GM19099 (cell line): ENCODE measurements around the gene ACTR8.

Experiments used
- POLR2A ChIP-seq: IDR thresholded peaks from 3 replicates; pipeline ENCODE4 v1.6.1; 2011; ENCODE audit warnings: low read depth; ENCODE audit not compliant: insufficient read length; ENCODE audit errors: extremely low read depth

The ACTR8 gene

DNA sequence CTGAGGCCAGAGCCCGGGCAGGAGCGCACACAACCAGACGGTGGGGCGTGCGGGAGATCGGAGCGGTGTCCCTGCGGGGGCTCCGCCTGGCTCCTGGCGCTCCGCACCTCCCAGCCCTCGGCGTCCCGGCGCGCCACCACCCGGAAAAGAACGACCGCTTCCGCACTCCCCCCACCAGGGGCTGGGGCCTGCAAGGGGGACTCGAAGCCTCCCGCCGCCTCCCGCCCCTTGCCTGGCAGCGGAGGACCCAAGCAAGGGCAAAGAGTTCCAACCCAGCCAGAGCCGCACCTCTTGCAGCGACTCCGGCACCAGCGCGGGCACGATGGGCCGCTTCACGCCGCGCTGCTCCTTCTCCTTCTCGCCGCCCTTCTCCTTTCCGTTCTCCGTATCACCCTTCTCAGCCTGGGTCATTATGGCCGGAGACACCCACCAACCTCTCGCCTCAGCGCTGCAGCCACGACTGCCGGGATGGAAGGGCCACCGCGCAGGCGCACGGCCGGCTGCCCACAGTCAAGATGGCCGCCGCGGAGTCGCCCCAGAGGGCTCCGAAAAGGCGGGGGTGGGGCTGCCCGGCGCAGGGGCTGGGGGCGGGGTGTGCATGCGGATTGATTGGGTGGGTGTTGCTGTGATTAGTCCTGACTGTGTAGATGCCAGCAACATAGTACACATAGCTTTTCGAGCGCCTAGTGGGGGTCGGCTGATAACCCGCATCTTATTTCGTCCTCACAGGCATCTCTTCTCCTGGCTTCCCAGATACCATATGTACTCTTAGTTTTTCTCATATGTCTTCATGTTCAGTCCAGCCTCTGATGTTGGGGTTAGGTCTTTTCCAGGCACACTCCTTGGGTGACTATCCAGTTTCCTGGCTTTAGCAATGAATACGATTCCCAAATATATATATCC, at the start of gene ACTR8:
Gene ACTR8, minus strand, starts transcription at position 462 of the 903 bp plus-strand sequence. Its CDS starts 51 bp downstream, at position 411.
- TF ChIP-seq POLR2A = peak; percentile 88

DNA sequence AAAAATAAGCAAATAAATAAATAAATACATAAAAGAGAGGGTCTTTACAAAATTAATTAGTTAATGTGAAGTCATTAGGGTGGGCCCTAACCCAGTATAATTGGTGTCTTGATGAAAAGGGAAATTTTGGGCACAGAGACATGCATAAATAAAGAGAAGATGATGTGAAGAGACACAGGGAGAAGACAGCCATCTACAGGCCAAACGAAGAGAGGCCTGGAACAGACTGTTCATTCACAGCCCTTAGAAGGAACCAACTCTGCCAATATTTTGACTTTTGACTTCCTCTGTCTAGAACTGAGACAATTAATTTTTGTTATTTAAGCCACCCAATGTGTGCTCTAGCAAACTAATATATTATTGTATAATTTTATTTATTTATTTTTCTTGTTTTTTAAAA, 39.3 kb upstream of the ACTR8 start:
- no peak for TF ChIP-seq POLR2A

DNA sequence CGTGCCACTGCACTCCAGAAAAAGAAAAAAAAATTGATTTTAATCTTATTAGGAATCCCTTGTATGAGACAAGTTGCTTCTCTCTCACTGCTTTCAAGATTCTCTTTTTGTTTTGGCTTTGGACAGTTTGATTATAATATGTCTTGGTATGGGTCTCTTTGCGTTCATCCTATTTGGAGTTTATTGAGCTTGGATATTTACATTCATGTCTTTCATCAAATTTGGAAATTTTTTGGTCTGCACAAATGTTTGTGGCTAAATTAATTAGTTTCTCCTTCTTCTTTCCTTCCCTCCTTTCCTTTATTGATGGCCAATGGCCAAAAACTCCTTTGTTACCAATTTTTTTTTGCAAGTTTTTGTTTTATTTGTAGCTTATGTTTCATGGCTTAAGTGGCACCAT, 37.8 kb upstream of the ACTR8 start:
- no peak for TF ChIP-seq POLR2A

GRCh38 chr3:53913401-53913800, 31.4 kb upstream of the ACTR8 start:
- no peak for TF ChIP-seq POLR2A

- no peak for TF ChIP-seq POLR2A
Observed at GRCh38 chr3:53902711-53903110, 20.8 kb upstream of the ACTR8 start.

- TF ChIP-seq POLR2A = no peak
Observed at GRCh38 chr3:53902067-53902466, 20.1 kb upstream of the ACTR8 start.

- no peak for TF ChIP-seq POLR2A
Observed at GRCh38 chr3:53900666-53901331, 18.8 kb upstream of the ACTR8 start.

- no peak for TF ChIP-seq POLR2A
Observed at GRCh38 chr3:53899750-53900149, 17.8 kb upstream of the ACTR8 start.

- TF ChIP-seq POLR2A = no peak
Observed at GRCh38 chr3:53892286-53892637, 10.3 kb upstream of the ACTR8 start.

DNA sequence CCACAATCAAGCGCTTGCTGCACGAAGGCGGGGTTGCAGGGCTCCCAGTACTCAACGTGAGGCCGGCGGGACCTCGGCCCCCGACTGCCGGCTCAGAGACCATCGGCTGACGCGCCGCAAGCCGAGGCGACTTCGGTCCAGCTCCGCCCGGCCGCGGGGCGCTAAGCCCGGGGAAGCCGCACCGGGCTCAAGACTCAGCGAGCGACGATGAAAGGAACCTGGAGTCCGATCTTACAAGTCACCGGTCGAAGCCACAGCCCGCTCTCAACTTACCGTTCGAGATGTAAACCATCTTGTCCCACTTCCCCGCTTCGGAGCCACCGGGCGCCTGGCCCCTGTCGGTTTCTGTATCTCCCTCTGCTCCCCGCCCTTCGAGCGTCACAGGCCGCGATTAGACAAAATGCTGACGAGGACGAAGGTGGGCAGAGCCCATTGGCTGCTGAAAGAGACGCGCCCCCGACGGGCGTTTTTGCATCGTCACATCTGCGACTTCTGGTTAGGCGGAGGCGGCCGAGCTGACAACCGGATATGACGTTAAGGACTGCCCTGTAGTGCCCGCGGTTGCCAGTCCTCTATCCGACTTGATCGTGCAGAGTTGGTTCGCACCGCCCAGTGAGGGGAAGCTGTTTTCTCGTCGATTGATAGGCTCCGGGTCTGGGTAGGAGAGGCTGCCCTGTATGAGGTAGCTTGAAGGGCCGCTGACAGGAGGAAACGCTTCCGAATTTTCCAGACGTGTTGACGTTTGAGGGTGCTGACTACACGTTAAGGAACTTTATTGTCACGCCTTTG, 9.7 kb upstream of the ACTR8 start, which contains the start of gene SELENOK:
Gene SELENOK, minus strand, starts transcription at position 363 of the 789 bp plus-strand sequence.
- TF ChIP-seq POLR2A = peak; percentile 91

DNA sequence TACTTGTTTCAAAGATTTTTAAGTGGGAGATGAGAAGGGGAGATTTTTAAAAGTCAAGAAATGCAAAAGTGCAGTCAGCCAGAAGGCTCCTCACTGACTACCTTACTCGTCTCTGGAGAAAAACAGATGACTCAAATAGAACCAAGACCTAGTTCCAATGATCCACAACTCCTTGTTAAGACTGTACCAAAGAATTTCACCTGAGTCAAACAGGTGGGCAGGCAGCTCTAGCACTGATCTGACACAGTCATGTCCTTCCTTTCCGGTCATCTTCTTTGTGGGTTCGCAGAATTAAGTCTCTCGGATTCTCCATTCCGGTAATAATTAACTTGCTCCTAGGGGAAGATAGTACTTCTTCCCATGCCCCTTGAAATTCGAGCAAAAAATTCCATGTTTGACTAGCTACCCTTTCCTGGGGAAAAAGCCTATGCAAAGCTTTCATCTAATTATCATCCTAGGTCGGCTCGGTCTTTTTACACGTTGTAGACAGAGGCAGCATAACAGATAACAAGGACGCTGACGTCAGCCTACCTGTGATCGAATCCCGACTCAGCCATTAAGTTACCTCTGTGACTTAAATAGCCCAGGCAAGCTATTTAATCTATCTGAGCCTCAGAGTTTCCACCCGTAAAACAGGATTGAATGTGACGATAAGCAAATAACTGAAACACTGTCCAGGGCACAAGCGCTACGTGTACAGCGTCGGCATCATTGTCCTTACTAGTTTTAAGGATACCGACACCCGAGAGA, 8.9 kb upstream of the ACTR8 start:
- TF ChIP-seq POLR2A = no peak

DNA sequence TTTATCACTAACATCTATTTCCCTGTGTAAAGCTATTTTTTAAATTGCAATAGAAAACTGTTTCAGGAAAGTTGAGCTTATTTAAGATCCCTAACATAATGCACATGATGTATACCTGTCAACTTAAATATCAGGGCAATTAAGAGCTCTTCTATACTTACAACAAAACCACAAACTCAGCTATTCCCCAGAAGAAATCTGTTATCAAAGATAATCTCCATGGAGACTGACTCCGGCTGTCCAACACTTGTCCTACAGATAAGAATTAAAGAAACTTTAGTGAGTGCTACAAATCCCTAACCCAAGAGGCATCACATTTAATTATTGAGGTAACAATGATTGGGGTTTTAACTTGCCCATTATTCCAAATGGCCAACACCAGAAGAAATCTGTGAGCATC, 6.3 kb upstream of the ACTR8 start:
- TF ChIP-seq POLR2A = no peak

- TF ChIP-seq POLR2A = no peak
Observed at GRCh38 chr3:53887446-53887845, 5.5 kb upstream of the ACTR8 start.

DNA sequence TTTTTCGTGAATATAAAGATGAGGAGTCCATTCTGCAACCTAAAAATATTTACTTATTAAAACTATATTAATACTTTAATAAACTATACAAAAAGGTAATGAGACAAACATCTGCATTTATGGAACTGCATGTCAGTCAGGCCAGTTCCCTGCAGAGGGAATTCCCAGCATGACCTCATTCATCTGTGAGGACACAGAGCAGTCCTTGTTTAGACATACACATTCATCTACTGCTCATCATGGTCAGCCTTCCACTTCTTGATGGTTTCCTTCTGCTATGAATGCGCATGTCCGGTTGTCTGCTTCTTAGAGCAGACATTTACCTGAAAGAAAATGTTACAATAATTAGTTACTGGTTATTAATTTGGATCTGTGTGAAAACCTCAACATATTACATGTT, 3.3 kb upstream of the ACTR8 start:
- TF ChIP-seq POLR2A = no peak

GRCh38 chr3:53884623-53885022, 2.7 kb upstream of the ACTR8 start:
- TF ChIP-seq POLR2A = no peak

DNA sequence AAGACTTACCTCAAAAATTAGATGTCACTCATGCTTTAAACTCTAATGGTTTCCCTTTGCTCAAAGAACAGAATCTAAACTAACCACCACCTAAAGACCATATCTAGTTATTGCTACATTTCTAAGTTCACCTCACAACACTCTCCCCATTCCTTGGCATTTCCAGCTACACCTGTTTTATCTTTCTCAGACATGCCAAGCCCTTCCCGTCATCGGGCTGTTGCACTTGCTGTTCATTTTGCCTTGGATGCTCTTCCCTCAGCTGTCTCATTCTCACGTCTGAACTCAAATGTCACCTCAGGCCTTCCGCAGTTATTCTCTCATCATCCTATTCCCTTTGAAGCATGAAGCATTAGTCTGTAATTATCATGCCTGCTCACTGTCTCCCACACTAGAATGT, 1.1 kb upstream of the ACTR8 start:
- no peak for TF ChIP-seq POLR2A
